ENCODE data around the gene CACHD1.

The CACHD1 gene

DNA sequence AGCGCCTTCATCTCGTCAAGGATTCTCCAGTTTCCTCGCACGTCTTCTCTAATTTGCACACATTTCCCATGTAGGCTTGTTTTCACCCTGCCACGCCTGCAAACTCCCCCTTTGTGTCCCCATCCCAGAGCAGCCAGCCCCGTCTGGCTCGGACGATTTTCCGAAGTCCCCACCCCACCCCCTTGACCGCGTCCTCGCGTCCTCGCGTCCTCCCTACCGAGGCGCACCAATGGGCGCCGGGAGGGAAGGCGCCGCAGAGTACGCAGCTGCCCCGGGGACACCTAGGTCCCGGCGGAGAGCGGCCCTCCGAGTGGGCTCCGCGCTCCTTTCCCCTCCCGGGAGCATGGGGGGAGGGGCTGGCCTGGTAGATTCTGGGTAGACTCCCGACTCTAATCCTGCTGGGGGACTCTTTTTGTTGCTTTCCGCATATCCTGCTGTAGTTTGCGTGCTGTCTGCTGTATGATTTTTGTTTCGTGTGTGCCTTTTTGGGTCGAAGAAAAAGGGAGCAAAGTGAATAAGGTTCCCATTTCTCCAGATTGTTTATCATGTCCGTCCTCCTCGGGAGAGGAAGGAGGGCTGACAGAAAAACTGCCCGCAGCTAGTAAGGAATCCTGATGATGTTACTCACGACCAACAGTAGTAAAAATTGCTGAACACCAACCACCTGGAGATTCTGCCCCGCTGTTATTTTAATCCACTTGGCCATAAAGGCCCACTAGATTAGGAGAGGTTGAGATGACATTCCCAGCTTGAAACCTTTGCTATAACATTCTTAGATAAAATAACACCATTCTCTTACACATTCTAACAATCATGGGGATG, 1.5 kb downstream of the CACHD1 start:
- ChIA-PET CTCF (no interaction called here), POLR2A (no interaction called here)
- no peak for DNase-seq (ENCODE audit: extremely low spot score)
- TF ChIP-seq, protein P1, sequence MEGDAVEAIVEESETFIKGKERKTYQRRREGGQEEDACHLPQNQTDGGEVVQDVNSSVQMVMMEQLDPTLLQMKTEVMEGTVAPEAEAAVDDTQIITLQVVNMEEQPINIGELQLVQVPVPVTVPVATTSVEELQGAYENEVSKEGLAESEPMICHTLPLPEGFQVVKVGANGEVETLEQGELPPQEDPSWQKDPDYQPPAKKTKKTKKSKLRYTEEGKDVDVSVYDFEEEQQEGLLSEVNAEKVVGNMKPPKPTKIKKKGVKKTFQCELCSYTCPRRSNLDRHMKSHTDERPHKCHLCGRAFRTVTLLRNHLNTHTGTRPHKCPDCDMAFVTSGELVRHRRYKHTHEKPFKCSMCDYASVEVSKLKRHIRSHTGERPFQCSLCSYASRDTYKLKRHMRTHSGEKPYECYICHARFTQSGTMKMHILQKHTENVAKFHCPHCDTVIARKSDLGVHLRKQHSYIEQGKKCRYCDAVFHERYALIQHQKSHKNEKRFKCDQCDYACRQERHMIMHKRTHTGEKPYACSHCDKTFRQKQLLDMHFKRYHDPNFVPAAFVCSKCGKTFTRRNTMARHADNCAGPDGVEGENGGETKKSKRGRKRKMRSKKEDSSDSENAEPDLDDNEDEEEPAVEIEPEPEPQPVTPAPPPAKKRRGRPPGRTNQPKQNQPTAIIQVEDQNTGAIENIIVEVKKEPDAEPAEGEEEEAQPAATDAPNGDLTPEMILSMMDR (IDR thresholded peaks at IDR 0.05; ENCODE audit: control extremely low read depth, extremely low read depth, low read depth, missing control alignments), result no peak

DNA sequence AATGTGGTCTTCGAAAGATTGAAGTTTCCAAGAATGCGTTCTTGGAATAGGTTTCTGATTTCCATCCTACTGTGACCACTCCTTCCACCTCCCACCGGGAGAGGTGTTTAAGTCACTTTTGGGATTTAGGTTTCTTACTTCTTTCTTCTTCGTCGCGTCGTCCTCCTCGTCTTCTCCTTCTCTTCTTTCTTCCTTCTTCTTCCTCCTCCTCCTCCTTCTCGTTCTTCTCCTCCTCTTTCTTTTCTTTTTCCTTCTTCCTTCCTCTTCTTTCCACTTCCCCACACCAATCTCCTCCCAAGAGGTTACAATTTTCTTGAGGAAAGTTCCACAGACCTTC, 2.1 kb downstream of the CACHD1 start:
- POLR2A ChIA-PET, result no interaction called here
- CTCF ChIA-PET, result no interaction called here
- TF ChIP-seq, protein P1 (IDR thresholded peaks at IDR 0.05; ENCODE audit: control extremely low read depth, extremely low read depth, low read depth, missing control alignments), result no peak
- DNase-seq (ENCODE audit: extremely low spot score), result no peak

DNA sequence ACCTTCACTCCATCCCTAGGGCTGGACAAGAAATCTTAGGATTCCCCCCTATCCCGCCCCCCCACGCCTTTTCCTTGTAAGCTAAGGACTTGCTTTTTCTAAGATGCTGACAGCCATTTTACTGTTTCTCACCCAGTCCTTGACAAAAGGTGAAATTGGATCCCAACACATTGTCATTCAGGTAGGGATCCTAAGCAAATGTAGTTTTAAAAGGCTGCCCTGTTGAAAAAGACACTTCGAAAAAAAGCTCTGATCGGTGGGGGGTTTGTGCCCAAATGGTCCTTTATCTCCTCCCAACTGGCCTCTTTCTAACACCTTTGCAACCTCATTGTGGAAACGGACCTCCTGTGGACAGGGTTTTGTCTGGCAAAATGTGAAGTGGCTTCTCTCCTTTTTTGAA, 2.9 kb downstream of the CACHD1 start:
- TF ChIP-seq, protein P1 (IDR thresholded peaks at IDR 0.05; ENCODE audit: control extremely low read depth, extremely low read depth, low read depth, missing control alignments), result no peak
- ChIA-PET CTCF (no interaction called here), POLR2A (interaction anchor here (0.6 kb wide), 1 partner anchor 29 kb away, joined by 8 read pairs; no protein-coding TSS in a partner anchor)
- DNase-seq (ENCODE audit: extremely low spot score), result no peak

DNA sequence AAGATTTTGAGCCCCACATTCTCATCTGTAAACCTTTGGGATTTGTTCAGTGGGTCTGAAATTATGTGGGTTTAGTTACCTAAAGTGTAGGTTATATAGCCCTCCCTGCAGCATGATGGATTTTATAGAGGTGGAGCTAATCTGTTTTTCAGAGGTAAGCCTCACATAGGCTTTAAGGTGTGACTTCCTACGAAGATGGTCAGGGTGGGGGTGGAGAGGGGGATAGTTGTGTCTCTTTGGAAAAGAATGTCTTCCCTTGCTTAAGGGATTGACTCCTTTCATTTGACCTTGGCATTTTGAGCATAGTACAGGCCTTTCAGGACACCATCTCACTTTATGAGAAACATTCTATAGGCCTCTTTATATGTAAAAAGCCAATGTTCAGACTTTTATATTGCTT, 3.4 kb downstream of the CACHD1 start:
- CTCF ChIA-PET, result no interaction called here

DNA sequence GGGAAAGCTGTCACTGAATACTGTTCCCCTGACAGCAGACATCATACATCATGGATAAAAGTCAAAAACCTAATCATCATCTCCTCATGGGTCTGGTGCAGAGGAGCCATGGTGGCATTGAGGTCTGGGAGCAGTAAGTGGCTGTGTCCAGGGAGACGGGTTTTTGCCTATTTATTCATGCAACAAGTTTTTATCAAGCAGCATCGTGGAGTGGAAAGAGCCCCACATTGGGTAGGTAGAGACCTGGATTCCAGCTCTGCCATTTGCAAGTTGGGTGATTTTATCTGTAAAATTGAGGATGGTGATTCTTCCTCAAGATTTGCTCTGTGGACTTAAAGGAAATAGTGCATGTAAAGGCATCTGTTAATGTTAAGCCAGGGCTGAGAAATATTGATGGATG, 4.2 kb downstream of the CACHD1 start:
- DNase-seq (ENCODE audit: extremely low spot score), result no peak
- ChIA-PET POLR2A (no interaction called here), CTCF (no interaction called here)
- TF ChIP-seq, protein P1 (IDR thresholded peaks at IDR 0.05; ENCODE audit: control extremely low read depth, extremely low read depth, low read depth, missing control alignments), result no peak

More for the DNA sequence above, 3.4 kb downstream of the CACHD1 start:
- DNase-seq (ENCODE audit: extremely low spot score), result no peak
- POLR2A ChIA-PET, result interaction anchor here (0.6 kb wide), 1 partner anchor 30 kb away, joined by 8 read pairs; no protein-coding TSS in a partner anchor
- TF ChIP-seq, protein P1 (IDR thresholded peaks at IDR 0.05; ENCODE audit: control extremely low read depth, extremely low read depth, low read depth, missing control alignments), result no peak

DNA sequence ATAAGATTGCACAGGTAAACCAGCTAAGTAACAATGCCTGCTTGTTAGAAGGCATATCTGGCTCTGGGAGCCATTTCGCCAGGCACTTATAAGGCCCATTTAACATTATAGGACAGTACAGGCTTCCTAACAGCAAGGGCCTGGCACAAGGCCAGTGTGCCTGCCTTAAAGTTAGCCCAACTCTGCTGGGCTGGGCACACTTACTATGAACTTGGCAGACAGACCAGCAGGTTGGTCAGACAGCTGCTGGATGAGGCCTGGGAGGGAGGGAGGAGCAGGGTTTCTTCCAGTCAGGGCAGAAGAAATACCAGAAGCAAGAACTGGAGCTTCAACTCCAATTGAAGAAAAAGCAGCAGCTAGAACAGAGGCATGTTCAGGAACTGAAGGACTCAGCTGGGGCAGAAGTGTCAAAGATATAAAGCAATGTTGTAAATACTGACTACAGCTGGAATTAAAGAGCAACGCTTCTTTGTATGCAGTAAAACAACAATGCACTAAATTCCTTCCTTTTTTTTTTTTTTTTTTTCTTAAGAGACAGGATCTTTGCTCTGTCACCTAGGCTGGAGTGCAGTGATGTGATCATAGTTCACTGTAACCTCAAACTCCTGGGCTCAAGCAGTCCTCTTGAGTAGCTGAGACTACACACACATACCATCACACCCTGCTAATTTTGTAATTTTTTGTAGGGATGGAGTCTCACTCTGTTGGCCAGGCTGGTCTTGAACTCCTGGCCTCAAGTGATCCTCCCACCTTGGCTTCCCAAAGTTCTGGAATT, 4.9 kb downstream of the CACHD1 start:
- ChIA-PET CTCF (no interaction called here), POLR2A (no interaction called here)
- TF ChIP-seq, protein P1 (IDR thresholded peaks at IDR 0.05; ENCODE audit: control extremely low read depth, extremely low read depth, low read depth, missing control alignments), result no peak

More for the DNA sequence above, 4.9 kb downstream of the CACHD1 start:
- no peak for DNase-seq (ENCODE audit: extremely low spot score)
